Karpas-422 (cell line): ENCODE measurements around the gene UBQLN1. TPM values are rescaled to one million over a fixed set of nuclear protein-coding genes. Genes with fewer than 3 reads are reported as not detected.

Source experiments
- DNase-seq: peaks from one replicate; pipeline ENCODE4 v3.0.0-alpha.2; 2015
- H2AFZ ChIP-seq: fragments of 200-600 bp; sonication (generic); 2 replicates; pipeline ENCODE4 v1.6.1; 2014; ENCODE audit warnings: antibody characterized with exemption, low read length, mixed read lengths
- H3K27ac ChIP-seq: fragments of 200-600 bp; sonication (generic); 2 replicates; pipeline ENCODE4 v1.5.1; 2014; ENCODE audit warnings: mild to moderate bottlenecking, low read length, moderate library complexity
- H3K27me3 ChIP-seq: fragments of 200-600 bp; sonication (generic); 2 replicates; pipeline ENCODE4 v1.6.1; 2014; ENCODE audit warnings: low read length, mixed read lengths
- H3K36me3 ChIP-seq: fragments of 200-600 bp; sonication (generic); 2 replicates; pipeline ENCODE4 v1.6.1; 2014; ENCODE audit warnings: low read length, mixed read lengths; ENCODE audit not compliant: insufficient read depth
- H3K4me1 ChIP-seq: fragments of 200-600 bp; sonication (generic); 2 replicates; pipeline ENCODE4 v1.6.1; 2014; ENCODE audit warnings: mild to moderate bottlenecking, low read length, mixed read lengths
- H3K4me2 ChIP-seq: fragments of 200-600 bp; sonication (generic); 2 replicates; pipeline ENCODE4 v1.6.1; 2014; ENCODE audit warnings: low read length, low read depth, mild to moderate bottlenecking; ENCODE audit not compliant: poor library complexity, severe bottlenecking
- H3K4me3 ChIP-seq: fragments of 200-600 bp; sonication (generic); 2 replicates; pipeline ENCODE4 v1.5.1; 2014; ENCODE audit warnings: mild to moderate bottlenecking, antibody characterized with exemption, low read length, mixed read lengths
- H3K79me2 ChIP-seq: fragments of 200-600 bp; sonication (generic); 2 replicates; pipeline ENCODE4 v1.6.1; 2014; ENCODE audit warnings: mild to moderate bottlenecking, low read length, mixed read lengths
- H3K9ac ChIP-seq: fragments of 200-600 bp; sonication (generic); 2 replicates; pipeline ENCODE4 v1.6.0; 2014; ENCODE audit warnings: low read length
- H3K9me2 ChIP-seq: fragments of 200-600 bp; sonication (generic), shearing (Covaris generic); replicated peaks from 2 replicates; pipeline ENCODE4 v1.6.0; 2014; ENCODE audit warnings: mild to moderate bottlenecking, low read length, moderate library complexity; ENCODE audit not compliant: insufficient read depth
- H3K9me3 ChIP-seq: fragments of 300-700, 200-600 bp; sonication (generic); 2 replicates; pipeline ENCODE4 v1.6.1; 2014; ENCODE audit warnings: low read length, mixed read lengths
- H4K20me1 ChIP-seq: fragments of 200-600 bp; sonication (generic); 2 replicates; pipeline ENCODE4 v1.6.1; 2014; ENCODE audit warnings: mild to moderate bottlenecking, antibody characterized with exemption, low read length, low read depth; ENCODE audit not compliant: insufficient read depth
- total RNA-seq: library from RNA; depleted of rRNA; stranded (reverse); fragments of >200 nt; shearing (Covaris generic); gene quantifications from 2 replicates; pipeline ENCODE4 v1.2.3, GENCODE V29; 2014; ENCODE audit warnings: low replicate concordance

The UBQLN1 gene
- total RNA-seq, 1 experiment from 2014 or later, result 118 TPM

GRCh38 chr9:83642793-83643192 lies 65.0 kb downstream of the UBQLN1 start:
- Histone ChIP-seq H3K36me3 (no peaks in the 10 kb centered on the region), H4K20me1 (no peaks in the 10 kb centered on the region), H3K79me2 (peaks cover 4% of the 10 kb centered on the region; the same call in 1 of the 2 replicates), H3K4me2 (no peak overlapping the region), H3K4me1 (no peaks in the 10 kb centered on the region), H3K4me3 (no peak overlapping the region), H3K27me3 (no peaks in the 10 kb centered on the region), H3K9me2 (no peaks in the 10 kb centered on the region), H2AFZ (no peak overlapping the region), H3K9me3 (no peaks in the 10 kb centered on the region), H3K9ac (no peak overlapping the region), H3K27ac (no peak overlapping the region)
- no peak for DNase-seq

- no peak for DNase-seq
- H3K4me3 ChIP-seq, result no peak overlapping the region
- H3K27ac ChIP-seq, result no peak overlapping the region
Observed at GRCh38 chr9:83639266-83639665, 68.5 kb downstream of the UBQLN1 start.

GRCh38 chr9:83637389-83637788 lies 70.4 kb downstream of the UBQLN1 start:
- Histone ChIP-seq H3K9me3 (no peaks in the 10 kb centered on the region), H3K36me3 (no peaks in the 10 kb centered on the region; the same call in 1 of the 2 replicates), H3K9ac (no peak overlapping the region), H2AFZ (no peak overlapping the region), H3K4me3 (no peak overlapping the region), H3K4me2 (no peak overlapping the region), H3K27me3 (no peaks in the 10 kb centered on the region), H3K79me2 (peaks cover 15% of the 10 kb centered on the region; the same call in 1 of the 2 replicates), H3K4me1 (no peaks in the 10 kb centered on the region), H3K9me2 (no peaks in the 10 kb centered on the region), H3K27ac (no peak overlapping the region), H4K20me1 (no peaks in the 10 kb centered on the region)
- DNase-seq, result no peak

More at GRCh38 chr9:83639266-83639665, 68.5 kb downstream of the UBQLN1 start:
- no peak overlapping the region for H3K9ac ChIP-seq
- H3K27me3 ChIP-seq, result no peaks in the 10 kb centered on the region
- H4K20me1 ChIP-seq, result no peaks in the 10 kb centered on the region
- H3K79me2 ChIP-seq, result peaks cover 15% of the 10 kb centered on the region; the same call in 1 of the 2 replicates
- H3K9me2 ChIP-seq, result no peaks in the 10 kb centered on the region
- no peaks in the 10 kb centered on the region for H3K9me3 ChIP-seq
- H3K36me3 ChIP-seq, result no peaks in the 10 kb centered on the region; the same call in 1 of the 2 replicates
- no peak overlapping the region for H2AFZ ChIP-seq
- H3K4me1 ChIP-seq, result no peaks in the 10 kb centered on the region
- no peak overlapping the region for H3K4me2 ChIP-seq

GRCh38 chr9:83636813-83637212 lies 70.9 kb downstream of the UBQLN1 start:
- H3K9me3 ChIP-seq, result no peaks in the 10 kb centered on the region
- DNase-seq, result no peak
- H3K27ac ChIP-seq, result no peak overlapping the region
- no peaks in the 10 kb centered on the region for H3K27me3 ChIP-seq
- peaks cover 15% of the 10 kb centered on the region; the same call in 1 of the 2 replicates for H3K79me2 ChIP-seq
- no peak overlapping the region for H2AFZ ChIP-seq
- no peaks in the 10 kb centered on the region for H3K9me2 ChIP-seq
- H3K36me3 ChIP-seq, result no peaks in the 10 kb centered on the region; the same call in 1 of the 2 replicates
- no peak overlapping the region for H3K4me2 ChIP-seq
- no peak overlapping the region for H3K9ac ChIP-seq
- no peaks in the 10 kb centered on the region for H3K4me1 ChIP-seq
- H3K4me3 ChIP-seq, result no peak overlapping the region
- H4K20me1 ChIP-seq, result no peaks in the 10 kb centered on the region

- Histone ChIP-seq H3K4me1 (no peaks in the 10 kb centered on the region), H3K27ac (no peak overlapping the region), H3K36me3 (peaks cover 4% of the 10 kb centered on the region; the same call in 1 of the 2 replicates), H3K4me3 (no peak overlapping the region), H3K9me2 (no peaks in the 10 kb centered on the region), H3K9ac (no peak overlapping the region), H3K27me3 (no peaks in the 10 kb centered on the region), H4K20me1 (no peaks in the 10 kb centered on the region), H3K4me2 (no peak overlapping the region), H3K79me2 (peaks cover 15% of the 10 kb centered on the region; the same call in 1 of the 2 replicates), H3K9me3 (no peaks in the 10 kb centered on the region), H2AFZ (no peak overlapping the region)
- no peak for DNase-seq
Observed at GRCh38 chr9:83633676-83634075, 74.1 kb downstream of the UBQLN1 start.

- H3K4me1 ChIP-seq, result no peaks in the 10 kb centered on the region
- no peaks in the 10 kb centered on the region for H4K20me1 ChIP-seq
- no peaks in the 10 kb centered on the region for H3K9me3 ChIP-seq
- no peak for DNase-seq
- no peak overlapping the region for H3K27ac ChIP-seq
- peaks cover 4% of the 10 kb centered on the region; the same call in 1 of the 2 replicates for H3K36me3 ChIP-seq
- no peak overlapping the region for H3K4me2 ChIP-seq
- H3K27me3 ChIP-seq, result no peaks in the 10 kb centered on the region
- no peak overlapping the region for H2AFZ ChIP-seq
- H3K4me3 ChIP-seq, result no peak overlapping the region
- H3K9me2 ChIP-seq, result no peaks in the 10 kb centered on the region
- H3K9ac ChIP-seq, result no peak overlapping the region
- peaks cover 15% of the 10 kb centered on the region; the same call in 1 of the 2 replicates for H3K79me2 ChIP-seq
Observed at GRCh38 chr9:83633255-83633654, 74.5 kb downstream of the UBQLN1 start.

GRCh38 chr9:83630938-83631457 lies 76.8 kb downstream of the UBQLN1 start:
- peaks cover 4% of the 10 kb centered on the region; the same call in 1 of the 2 replicates for H3K36me3 ChIP-seq
- H4K20me1 ChIP-seq, result no peaks in the 10 kb centered on the region
- H3K4me3 ChIP-seq, result no peak overlapping the region
- H3K9ac ChIP-seq, result no peak overlapping the region
- H3K4me1 ChIP-seq, result no peaks in the 10 kb centered on the region
- H3K79me2 ChIP-seq, result 0 out of 2 replicates have a peak, but pooled peaks cover 8% of the 10 kb centered on the region
- no peak overlapping the region for H3K4me2 ChIP-seq
- H2AFZ ChIP-seq, result no peak overlapping the region
- H3K27ac ChIP-seq, result no peak overlapping the region
- H3K9me2 ChIP-seq, result no peaks in the 10 kb centered on the region
- no peaks in the 10 kb centered on the region for H3K9me3 ChIP-seq
- no peaks in the 10 kb centered on the region for H3K27me3 ChIP-seq
- DNase-seq, result no peak

- no peak overlapping the region for H3K4me2 ChIP-seq
- peaks cover 4% of the 10 kb centered on the region for H3K4me1 ChIP-seq
- H3K27ac ChIP-seq, result no peak overlapping the region
- H3K36me3 ChIP-seq, result peaks cover 4% of the 10 kb centered on the region; the same call in 1 of the 2 replicates
- H3K79me2 ChIP-seq, result peaks cover 6% of the 10 kb centered on the region
- no peak overlapping the region for H3K4me3 ChIP-seq
- no peaks in the 10 kb centered on the region for H4K20me1 ChIP-seq
- no peak overlapping the region for H2AFZ ChIP-seq
- no peaks in the 10 kb centered on the region for H3K9me2 ChIP-seq
- no peak overlapping the region for H3K9ac ChIP-seq
- no peaks in the 10 kb centered on the region for H3K27me3 ChIP-seq
- no peaks in the 10 kb centered on the region for H3K9me3 ChIP-seq
- no peak for DNase-seq
Observed at GRCh38 chr9:83629433-83630104, 78.2 kb downstream of the UBQLN1 start.
